Dedifferentiated amniotic fluid mesenchymal stem cell (primary cell): ENCODE results near the gene RPS10.
A peak's percentile ranks its signal among the peaks of the same experiment; 100 is the strongest.
"Not testable (repeated sequence)": the region's sequence is repeated elsewhere in the genome, so short reads cannot be mapped to it uniquely, and the experiment has no call there.

Experiments
- DNase-seq: peaks from one replicate; pipeline ENCODE4 v3.0.0-alpha.2; 2016; ENCODE audit errors: extremely low spot score

The RPS10 gene

DNA sequence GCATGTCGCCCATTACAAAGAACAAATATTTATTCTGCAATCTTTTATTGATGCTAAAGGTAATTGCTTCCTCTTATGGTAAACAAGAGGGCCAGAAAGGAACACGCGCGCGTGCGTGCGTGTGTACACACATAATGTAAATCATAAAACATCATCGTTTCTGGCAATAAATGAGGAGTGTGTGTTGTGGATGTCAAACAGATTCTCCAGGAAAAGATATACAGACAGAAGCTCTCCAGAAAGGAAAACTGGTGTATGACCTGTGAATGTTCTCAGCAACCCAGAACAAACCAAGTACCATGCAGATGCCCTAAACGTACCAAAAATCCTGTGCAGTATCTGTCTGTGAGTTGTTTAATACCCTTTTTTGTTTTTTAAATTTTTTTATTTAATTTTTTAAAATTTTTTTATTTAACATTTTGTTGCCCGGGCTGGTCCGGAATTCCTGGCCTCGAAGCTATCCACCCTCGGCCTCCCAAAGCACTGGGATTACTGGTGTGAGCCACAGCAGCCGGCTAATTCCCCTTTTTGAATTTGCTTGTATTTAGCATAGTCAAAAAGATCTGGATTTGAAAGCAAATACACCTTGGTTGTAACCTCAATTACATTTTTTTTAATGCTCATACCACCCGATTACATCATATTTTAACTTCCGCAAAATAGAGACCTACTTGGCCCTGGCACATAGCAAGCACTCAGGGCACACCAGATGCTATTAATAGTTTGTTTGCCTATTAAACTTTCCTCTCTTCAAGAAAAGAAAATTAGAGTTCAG lies 32.5 kb downstream of the RPS10 start:
- DNase-seq: no peak

DNA sequence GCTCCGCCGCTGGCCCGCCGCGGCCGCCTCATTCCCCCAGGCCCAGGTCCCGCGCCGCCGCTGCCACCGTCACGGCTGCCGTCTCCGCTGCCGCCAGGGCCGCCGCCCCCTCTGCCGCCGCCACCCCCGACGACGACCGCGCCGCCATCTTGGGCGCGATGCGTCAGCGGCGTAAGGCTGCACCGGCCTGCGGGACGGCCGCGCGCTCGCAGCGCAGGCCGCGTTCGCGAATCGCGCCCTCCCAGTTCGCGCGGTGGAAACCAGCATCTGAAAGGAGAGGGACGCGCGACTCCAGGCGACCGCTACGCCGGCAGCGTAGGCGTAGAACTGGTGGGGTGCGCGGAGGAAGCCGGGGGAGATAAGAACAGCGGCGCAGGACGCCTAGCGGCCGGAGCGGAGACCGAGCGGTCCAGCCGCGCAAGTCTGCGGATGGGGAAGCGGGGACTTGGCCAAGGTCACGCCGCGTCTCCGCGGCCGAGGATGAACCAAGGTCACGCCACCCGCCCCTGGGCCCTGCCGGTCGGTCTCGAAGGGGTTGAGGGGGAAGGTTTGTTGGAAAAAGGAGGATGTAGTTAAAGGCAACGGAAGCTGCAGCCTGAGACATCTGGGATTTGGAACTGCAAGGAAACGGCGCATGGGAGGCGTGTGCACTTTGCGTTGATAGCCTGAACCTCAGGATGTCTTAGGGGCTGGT lies 33.2 kb downstream of the RPS10 start, which contains the start of gene NUDT3:
Gene NUDT3 (minus strand): TSS at position 173 of the 694 bp plus-strand sequence. CDS start 307 bp downstream, outside the sequence.
- DNase-seq: peak; percentile 91

DNA sequence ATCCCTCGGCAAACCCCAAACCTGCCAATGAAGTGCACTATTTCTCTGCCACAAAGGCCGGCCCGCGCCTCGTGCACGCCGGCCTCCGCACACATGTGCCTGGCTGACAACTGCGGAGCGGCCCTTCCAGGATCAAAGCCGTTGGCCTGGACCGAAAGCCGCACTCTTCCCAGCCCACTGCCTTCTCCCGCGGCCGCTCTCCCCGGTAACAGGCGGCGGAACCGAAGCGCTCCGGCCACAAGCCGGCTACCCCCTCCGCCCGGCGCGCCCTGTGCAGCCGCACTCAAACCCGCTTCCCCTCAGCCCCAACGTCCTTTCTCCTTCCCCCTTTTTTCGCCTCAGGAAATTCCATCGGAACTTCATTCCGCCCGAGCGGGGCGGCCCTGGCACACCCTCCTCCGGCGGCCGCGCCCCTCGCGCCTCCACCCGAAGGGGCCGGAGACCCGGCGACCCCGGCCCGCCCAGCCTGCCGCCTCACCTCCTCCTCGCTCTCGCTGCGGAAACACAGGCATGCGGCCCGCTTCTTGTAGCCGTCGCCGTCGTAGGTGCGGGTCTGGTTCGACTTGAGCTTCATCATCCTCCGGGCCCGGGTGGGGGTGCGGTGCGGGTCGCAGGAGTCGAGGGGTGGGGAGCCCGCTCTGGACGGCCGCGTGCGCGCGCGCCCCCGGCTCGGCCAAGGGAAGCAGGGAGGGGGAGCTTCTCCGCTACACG lies 33.9 kb downstream of the RPS10 start:
- peak; percentile 17 for DNase-seq

DNA sequence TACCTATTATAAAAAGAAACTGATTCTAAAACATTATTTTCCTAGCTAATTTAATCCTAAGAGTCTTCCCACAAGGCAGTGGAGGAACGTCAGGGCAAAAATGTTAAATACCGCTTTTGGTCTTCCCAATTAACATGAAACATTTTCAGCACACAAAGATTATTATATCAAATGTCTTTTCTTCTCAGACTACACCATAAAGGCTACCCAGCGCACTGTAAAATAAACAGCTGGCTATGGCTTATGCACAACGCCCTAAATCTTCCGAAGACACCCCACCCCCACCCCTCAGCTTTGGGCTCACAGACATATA lies 34.4 kb downstream of the RPS10 start:
- DNase-seq: no peak

DNA sequence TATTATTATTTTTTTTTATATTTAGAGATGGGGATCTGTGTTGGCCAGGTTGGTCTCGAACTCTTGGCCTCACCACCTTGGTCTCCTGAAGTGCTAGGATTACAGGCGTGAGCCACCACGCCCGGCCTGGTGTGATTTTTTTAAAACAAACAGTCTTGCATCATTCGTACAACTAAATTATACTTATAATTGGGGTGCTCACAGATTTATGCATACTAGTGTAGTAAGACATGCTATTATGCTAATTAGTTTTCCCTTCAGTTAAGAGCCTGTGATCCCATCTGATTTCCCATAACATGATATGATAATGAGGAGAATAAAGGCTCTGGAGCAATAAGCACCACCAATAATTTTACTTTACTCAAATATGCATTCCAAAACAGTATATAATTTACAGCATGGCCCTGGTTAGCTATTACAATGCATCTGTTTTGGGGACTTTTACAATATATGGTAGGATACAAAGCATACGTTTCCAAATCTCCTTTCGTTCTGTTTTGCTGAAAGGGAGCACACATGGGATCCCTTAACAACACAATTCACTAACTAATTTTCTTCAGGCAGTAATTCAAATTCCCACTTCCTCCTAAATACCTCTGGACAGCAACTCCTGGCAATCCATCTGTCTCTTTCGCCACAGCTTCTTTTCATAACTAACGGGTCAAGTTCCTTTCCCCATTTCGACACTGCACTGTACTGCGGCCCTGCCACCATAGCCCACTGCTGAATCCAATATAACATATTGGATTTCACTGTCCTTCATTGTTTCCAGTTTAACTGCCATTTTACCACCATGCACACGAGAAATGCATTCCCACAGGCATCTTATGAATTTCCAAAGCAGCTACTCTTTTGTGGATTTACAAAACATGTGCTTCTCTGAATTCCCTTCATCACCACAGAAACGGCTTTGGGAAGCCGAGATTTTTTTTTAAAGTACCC lies 35.1 kb downstream of the RPS10 start:
- DNase-seq: peak; percentile 69

DNA sequence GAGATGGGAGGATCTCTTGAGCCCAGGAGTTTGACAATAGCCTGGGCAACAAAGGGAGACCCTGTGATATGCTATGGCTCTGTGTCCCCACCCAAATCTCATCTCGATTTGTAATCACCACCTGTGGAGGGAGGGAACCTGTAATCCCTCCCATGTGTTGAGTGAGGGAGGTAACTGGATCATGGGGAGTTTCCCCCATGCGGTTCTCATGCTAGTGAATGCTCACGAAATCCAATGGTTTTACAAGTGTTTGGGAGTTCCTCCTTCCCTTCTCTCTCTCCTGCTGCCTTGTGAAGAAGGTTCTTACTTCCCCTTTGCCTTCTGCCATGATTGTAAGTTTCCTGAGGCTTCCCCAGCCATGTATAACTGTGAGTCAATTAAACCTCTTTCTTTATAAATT lies 36.8 kb downstream of the RPS10 start:
- DNase-seq: no peak

DNA sequence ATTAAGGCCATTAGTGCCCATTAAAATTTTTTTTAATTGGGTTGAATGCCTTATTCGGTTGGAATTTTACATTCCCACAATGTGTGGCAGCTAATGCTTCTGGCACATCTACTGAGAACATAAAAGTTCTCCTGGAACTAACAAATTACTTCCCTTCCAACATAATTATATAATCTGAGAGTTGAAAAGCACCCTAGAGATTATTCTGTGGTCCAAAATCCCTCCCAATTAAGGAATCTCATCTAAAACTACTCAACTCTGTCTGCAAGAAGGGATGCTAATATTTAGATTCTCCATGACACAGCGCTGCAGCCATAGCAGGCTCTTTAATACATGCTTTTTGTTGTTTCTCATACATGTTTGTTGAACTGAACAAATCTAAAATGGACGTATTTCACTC lies 37.4 kb downstream of the RPS10 start:
- DNase-seq: no peak

DNA sequence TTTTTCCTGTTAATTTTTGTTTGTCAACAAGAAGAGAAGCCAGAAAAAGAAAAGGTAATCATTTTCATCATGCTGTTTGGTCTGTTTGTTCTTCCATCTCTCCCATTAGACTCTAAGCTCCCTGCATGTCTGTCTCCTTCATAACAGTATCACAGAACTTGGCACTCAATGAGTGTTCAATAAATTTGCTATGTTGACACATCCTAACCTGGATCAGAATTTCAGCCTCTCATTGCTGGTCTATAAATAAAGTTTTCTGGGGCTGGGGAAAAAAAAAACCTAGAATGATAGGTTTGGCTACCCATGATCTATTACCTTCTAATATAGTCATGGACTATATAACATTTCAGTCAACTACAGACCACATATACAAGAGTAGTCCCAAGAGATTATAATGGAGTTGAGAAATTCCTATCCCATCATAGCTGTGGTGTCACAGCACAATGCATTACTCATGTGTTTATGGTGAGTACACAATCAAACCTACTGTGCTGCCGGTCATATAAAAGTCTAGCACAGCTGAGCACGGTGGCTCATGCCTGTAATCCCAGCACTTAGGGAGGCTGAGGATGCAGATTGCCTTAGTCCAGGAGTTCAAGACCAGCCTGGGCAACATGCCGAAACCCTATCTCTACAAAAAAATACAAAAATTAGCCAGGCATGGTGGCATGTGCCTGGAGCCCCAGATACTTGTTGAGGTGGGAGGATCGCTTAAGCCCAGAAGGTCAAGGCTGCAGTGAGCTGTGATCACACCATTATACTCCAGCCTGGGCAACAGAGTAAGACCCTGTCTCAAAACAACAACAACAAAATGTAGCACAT lies 39.3 kb downstream of the RPS10 start:
- no peak for DNase-seq

DNA sequence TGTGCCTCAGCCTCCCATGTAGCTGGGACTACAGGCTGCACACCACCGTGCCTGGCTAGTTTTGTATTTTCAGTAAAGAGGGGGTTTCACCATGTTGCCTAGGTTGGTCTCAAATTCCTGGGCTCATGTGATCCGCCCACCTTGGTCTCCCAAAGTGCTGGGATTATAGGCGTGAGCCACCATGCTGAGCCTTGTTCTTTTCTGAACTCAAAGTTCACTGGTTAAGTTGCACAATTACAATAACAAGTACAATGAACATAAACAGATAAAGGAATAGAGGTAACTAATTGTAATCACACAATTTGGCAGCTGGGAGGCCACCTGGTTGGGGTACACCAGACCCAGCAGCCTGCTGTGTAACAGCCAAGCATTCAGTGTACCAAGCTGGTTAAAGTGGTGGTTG lies 40.1 kb downstream of the RPS10 start:
- no peak for DNase-seq

DNA sequence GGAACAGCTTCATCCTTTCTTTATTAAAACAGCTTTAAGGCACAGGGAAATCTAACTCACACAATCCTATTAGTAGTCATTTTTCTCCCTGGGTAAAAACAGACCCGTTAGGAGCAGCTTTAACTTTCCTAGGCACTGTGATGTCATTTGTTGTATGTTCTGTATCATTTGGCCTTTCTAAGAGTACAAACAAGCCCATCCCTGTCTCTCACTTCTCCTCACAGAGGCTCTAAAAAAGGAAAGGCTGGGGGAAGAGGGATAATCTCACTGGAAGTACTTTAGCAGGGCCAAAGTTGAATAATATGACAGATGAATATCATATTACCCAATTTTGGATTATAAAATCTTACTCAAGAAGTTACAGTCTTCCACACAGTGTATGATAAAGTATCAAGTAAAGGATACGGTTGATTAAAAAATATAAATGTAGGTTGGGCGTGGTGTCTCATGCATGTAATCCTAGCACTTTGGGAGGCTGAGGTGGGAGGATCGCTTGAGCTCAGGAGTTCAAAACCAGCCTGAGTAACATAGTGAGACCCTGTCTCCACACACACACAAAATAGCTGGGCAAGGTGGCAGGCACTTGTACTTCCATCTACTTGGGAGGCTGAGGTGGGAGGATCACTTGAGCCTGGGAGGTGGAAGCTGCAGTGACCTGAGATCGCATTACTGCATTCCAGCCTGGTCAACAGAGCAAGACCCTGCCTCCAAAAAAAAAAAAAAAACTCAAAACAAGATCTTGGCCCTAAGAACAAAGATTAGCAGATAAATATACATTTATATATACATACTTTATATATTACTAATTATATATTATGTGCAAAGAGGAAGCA lies 41.3 kb downstream of the RPS10 start:
- no peak for DNase-seq

DNA sequence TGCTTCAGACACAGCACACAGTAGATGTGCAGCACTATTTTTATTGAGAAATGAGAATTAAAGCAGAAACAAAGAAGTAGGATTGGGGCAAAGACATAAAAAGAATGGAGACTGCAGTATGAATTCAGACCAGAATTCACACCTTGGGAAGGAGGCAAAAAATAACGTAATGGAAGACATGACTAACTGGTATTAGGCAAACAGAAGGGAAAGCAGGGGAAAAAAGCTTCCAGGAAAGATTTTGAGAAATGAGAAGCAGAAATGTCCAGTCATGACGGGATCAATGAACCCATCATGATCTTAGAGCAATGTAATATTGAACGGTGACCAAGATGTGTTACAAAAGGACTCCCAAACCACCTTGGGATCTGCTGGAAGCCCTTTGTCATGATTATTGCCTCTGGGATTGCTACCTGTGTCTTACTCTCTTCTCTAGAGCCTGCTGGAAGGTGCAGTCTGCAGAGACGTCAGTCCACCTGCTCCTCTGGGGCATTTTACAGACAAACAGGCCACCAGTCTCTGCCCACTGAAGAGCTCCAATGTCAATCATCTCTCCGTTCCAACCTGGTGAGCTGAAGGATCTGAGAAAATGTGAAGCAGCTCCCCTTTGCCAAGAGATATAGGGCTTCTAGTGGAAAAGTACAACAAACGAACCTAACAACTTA lies 42.1 kb downstream of the RPS10 start:
- DNase-seq: no peak

DNA sequence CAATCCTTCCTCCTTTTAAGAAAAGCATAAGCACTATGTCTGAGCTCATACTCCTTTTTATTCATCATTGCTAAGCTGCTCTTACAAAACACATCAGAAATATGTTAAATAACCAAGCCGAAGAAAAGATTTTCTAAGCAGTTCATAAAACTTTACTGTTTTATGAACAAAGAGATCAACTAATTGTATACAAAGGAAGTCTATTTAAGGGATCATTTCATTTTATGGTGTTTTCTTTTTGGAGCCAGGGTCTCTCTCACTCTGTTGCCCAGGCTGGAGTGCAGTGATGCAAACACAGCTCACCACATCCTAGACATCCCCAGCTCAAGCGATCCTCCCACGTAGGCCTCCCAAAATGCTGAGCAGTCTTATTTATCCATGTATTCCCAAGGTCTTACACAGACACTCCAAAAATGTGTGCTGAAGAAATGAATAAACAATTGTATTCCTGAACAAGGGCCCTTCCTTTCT lies 42.7 kb downstream of the RPS10 start:
- no peak for DNase-seq

DNA sequence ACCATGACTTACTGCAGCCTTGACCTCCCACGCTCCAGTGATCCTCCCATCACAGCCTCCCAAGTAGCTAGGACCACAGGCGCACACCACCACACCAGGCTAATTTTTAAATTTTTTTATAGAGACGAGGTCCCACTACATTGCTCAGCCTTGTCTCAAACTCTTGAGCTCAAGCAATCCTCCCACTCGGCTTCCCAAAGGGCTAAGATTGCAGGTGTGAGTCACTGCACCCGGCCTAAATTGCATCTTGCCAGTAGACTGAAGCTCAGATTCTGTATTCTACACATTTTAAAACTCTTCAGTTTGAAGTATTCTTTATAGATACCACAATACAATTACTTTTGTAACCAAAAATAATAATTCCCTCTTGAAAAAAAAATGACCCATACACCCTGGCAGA lies 44.8 kb downstream of the RPS10 start:
- no peak for DNase-seq

DNA sequence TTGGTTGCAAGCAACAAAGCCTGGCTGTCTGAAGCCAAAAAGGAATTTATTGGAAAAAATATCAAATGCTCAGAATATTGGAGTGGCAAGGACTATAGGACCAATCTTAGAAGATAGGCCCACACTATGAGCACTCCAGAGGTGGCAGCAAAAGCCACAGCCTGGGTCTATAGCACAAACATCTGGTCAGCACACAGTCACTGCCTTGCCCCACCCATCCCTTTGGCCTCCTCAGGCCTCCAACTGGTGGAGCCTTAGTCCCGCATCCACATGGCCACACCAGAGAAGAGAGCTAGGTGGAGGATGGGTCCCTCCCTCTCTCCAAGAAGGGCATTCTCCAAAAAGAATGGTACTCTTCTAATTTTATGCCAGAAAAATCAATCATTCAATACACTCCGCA lies 47.4 kb downstream of the RPS10 start:
- DNase-seq: no peak

DNA sequence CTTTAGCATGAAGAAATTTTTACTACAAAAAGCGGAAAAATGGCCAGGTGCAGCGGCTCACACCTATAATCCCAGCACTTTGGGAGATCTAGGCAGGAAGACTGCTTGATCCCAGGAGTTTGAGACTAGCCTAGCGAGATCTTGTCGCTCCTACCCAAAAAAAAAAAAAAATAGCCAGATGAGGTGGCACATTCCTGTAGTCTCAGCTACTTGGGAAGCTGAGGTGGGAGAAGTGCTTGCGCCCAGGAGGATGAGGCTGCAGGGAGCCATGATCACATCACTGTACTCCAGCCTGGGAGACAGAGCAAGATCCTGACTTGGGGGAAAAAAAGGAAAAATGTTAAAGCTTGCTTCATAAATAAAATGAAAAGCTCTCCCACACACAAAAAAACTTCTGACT lies 47.9 kb downstream of the RPS10 start:
- no peak for DNase-seq

DNA sequence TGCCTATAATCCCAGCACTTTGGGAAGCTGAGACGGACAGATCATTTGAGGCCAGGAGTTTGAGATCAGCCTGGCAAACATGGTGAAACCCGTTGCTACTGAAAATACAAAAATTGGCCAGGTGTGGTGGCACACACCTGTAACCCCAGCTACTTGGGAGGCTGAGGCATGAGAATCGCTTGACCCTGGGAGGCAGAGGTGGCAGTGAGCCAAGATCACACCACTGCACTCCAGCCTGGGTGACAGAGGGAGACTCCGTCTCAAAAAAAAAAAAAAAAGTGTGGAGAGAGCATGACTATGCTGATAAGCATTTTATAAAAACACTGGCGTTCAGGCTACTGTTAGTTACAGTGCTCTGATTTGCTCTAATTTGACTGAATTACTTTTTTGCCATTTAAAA lies 48.3 kb downstream of the RPS10 start:
- DNase-seq: not testable (repeated sequence)

DNA sequence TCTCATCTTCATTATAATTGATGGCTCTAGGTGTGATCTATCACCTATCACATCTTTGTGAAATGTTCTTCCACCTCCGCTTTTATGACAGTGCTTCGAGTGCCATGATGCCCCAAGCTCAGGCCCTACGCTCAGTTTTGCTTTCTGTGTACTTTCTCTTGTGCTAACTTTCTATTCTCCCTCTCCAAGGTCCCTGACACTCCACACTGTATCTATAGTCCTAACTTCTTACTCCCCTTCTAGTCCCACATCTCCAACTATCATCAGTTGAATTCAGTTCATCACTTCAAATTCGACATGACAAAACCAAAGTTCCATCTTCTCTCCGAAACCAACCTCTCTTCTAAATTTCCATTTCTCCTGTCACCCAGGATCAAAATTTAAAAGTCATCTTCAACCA lies 50.0 kb downstream of the RPS10 start:
- no peak for DNase-seq

DNA sequence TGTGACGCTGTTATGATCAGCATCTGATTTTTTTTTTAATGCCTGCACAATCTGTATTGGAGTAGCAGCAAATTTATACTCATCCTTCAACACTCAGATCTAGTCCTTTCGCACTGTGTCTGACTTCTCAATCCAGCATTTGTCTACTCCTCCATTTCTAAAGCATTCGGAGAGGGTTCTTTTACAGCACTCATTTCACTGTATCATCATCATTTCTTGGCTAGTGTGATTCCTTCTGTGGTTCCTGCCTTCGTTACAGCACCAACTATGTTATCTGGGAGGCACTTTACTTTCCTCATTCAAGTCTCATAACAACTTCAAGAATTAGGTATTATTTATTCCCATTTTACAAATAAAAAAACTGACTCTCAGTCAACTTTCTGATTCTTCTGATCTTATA lies 51.4 kb downstream of the RPS10 start:
- DNase-seq: no peak

DNA sequence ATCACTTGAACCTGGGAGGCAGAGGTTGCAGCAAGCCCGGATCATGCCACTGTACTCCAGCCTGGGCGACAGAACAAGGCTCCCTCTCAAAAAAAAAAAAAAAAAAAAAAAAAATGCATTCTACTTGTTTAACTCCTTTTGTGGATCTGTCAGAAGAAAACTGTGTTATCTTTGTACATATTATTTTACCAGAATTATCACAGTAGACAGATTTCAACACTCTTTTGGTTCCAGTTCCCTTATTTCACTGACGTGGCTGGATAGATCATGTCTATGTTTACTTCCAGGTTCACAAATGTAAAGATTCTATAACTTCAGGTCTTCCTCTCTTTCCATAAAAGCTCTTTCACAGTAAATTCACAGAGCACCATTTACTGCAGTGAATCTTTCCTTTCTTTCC lies 51.8 kb downstream of the RPS10 start:
- no peak for DNase-seq
